ENCODE data around the gene STAC.
A peak's percentile ranks its signal among the peaks of the same experiment; 100 is the strongest.

STAC gene, protein sequence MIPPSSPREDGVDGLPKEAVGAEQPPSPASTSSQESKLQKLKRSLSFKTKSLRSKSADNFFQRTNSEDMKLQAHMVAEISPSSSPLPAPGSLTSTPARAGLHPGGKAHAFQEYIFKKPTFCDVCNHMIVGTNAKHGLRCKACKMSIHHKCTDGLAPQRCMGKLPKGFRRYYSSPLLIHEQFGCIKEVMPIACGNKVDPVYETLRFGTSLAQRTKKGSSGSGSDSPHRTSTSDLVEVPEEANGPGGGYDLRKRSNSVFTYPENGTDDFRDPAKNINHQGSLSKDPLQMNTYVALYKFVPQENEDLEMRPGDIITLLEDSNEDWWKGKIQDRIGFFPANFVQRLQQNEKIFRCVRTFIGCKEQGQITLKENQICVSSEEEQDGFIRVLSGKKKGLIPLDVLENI

GRCh38 chr3:36380221-36381031, at the start of gene STAC:
Gene STAC (plus strand): TSS chr3:36380504. CDS start chr3:36380644, 140 bp downstream.
- DNase-seq = peak; percentile 36

DNA sequence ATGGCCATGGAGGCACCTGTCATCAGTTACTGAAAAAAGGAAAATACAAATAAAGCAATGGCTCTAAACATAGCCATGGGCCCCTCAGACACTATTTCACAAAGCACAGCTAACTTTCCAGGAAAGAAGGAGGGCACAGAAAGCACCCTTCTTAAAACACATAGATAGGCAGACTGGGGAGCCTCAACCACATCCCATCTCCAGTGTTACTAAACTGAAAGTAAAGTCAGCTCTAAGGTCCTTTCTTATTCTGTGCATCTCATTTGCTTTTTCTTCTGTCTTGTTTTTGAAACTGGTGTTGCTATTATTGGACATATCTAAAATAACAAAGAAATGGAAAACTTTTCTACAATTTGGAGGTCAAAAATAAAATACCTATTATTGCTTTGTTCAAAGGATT, 48.2 kb upstream of the STAC start:
- no peak for DNase-seq

DNA sequence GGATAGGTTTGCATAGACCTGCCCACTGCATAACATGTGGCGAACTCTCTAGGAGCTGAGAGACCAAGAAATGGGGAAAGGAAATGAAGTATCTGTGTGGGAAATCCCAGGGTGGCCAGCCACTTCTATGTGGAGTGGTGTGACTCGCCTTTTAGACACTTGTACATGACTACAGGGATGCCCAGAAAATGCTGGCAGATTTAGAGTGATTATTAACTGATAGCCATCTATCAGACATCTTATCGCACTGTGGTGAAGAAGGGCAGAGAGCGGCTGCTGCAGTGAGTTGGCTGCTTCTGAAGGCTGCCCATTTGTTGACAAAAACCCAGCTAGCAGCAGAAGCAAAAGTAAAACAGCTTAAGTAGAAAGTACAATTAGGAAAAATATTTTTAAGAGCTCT, 18.1 kb upstream of the STAC start:
- DNase-seq = no peak

- no peak for DNase-seq
Observed at GRCh38 chr3:36362973-36363372, 17.3 kb upstream of the STAC start.

- DNase-seq = peak; percentile 34
Observed at GRCh38 chr3:36364260-36364659, 16.0 kb upstream of the STAC start.

DNA sequence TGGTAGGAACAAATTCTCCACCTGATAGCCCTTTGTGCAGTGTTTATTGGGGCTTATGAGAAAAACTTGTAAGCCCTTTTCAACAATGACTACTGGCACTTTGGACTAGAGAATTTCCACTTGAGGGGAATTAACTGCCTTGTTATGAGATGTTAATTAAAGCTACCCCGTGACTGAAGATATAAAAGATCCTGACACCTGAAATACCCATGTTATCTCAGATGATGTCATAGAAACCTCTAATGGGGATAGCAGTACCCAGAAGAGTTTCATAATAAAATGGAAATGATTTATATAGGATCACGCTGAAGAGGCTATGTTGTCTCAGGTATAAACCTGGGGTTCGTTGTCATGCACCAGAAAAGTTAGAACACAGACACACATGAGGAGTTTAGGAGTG, 14.5 kb upstream of the STAC start:
- no peak for DNase-seq

DNA sequence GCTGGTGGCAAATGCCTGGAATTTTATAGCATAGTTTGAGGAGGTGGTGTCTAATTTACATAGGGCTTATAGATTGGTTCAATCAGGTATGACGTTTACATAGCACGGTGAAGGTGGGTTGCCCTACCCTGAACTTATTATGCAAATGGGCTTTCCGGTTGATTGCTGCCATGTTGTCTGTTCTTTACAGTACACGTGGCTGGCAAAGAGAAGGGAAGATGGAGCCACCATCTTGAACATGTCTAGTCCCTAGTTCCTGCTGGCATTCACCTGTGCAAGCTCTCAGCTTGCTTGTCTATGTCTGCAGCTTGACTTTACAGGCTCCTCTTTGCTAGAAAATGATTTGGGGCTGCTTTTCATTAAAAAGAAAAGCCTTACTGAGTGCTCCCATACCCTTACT, 14.0 kb upstream of the STAC start:
- peak; percentile 61 for DNase-seq

GRCh38 chr3:36367912-36368573, 12.3 kb upstream of the STAC start:
- no peak for DNase-seq

GRCh38 chr3:36372534-36372935, 7.8 kb upstream of the STAC start:
- DNase-seq = no peak

DNA sequence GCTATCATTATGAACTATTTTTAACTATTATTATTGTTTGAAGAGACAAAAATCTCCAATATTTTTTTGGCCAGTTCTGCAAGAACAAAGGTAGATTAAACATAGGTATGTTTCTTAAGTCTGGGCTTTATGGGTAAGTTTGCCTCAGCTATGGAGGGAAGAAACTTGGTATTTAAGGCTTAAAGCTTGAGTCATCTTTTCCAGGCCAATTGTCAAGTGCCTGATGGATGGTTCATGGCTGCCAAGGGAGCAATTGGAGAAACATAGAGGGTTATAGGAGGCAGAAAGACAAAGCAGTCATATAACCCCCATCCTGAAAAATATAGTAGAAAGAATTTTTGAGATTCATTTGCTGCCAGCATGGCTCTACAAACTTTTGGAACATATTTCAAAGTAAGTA, 7.2 kb upstream of the STAC start:
- DNase-seq = no peak

- no peak for DNase-seq
Observed at GRCh38 chr3:36373666-36374065, 6.6 kb upstream of the STAC start.

DNA sequence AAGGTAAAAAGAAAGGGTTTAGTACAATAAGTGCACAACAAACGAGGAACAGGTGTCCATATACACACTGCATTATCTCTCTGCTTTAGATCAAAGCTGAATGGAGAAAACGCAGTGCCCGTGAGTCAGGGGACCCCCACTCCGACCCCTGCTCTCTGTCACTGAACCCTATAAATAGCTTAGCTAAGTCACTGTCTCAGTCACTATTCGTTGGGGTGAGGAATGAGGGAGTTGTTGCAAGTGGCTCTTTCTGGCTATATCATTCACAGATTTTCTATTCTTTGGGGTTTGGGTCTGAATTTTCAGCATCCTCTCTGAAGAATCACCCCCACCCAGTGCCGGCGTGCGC, 458 bp upstream of the STAC start:
- DNase-seq = peak; percentile 30

DNA sequence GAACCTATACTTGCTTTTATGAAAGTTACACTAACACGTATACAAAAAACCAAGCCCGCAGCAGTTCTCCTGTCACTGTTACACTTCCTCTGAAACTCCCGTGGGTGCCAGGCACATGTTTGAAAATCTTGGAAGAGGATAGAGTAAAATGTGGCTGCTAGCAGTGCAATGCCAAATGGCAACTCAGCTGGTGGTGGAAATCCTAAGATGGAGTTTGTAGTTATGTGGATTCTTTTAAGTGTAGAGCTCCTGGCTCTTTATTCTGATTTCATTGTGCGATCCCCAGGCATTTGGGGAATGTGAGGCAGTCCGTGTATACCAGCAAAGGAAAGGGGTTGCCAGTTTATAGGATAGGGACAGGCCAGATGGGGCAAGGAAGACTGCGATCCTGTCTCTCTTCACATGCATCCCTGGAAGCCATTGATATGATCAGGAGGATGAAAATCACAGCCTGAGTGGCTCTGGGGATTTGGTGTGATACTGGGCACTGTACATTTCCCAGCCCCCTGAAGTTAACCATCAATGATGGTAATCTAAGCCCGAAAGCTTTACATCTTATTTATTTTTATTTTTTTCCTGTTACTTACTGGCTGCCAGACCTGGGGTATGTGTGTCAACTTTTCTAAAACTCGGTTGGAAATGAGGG, 1.1 kb downstream of the STAC start:
- DNase-seq = peak; percentile 36

GRCh38 chr3:36393563-36393962, 13.3 kb downstream of the STAC start:
- DNase-seq = no peak

- no peak for DNase-seq
Observed at GRCh38 chr3:36394176-36394575, 13.9 kb downstream of the STAC start.

- DNase-seq = no peak
Observed at GRCh38 chr3:36397841-36398240, 17.5 kb downstream of the STAC start.

GRCh38 chr3:36399933-36400332, 19.6 kb downstream of the STAC start:
- no peak for DNase-seq

GRCh38 chr3:36401056-36401455, 20.8 kb downstream of the STAC start:
- peak; percentile 29 for DNase-seq

GRCh38 chr3:36403661-36404060, 23.4 kb downstream of the STAC start:
- no peak for DNase-seq

DNA sequence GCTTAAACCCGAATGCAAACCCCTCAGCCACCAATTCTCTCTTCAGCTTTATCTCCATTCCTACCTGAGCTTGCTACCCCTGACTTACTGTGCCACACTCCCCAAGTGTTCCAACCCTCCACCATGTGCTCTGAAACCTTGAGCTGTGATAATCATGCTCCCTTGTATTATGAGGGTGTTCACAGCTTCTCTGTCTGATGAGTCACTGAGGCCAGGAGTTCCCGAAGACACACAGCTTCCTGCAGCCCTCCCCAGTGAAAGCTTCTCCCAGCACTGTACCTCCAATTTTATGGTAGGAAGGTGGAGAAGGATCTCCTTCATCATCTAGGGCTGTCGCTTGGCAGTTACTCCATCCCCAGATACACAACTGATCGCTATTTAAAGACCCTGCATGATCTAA, 24.9 kb downstream of the STAC start:
- no peak for DNase-seq

GRCh38 chr3:36408146-36408545, 27.8 kb downstream of the STAC start:
- DNase-seq = no peak

DNA sequence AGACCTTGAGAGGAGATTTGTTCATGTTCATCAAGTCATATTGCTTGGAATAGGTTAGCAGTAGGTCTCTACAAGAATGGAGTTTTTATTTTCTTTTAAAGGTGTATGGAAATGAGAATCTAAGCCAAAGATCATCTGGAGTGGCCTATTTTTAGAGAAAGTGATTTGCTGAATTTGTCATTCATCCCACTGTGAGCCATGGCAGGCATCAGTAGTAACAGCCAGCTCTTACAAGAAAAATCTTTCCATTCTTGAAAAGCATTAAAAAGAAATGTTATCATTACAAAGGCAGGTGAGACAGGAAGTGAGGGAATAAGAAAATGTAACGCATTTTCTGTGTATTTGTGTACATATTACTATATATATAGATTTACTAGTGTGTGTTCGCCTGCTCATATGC, 29.6 kb downstream of the STAC start:
- no peak for DNase-seq

- no peak for DNase-seq
Observed at GRCh38 chr3:36411587-36411986, 31.3 kb downstream of the STAC start.

Data from NCI-H2171 treated with DMSO at 0.1 percent for 48 hours (cell line).